Activated CD8-positive, alpha-beta memory T cell treated with anti-CD3 and anti-CD28 coated beads for 4 hours (primary cell): Measurements from ENCODE around the gene DNAJC10.

Experiments used
- DNase-seq, 2 donors: peaks; one replicate each; pipeline ENCODE4 v3.0.0-alpha.2; 2020; ENCODE audit warnings: low read depth in 2 of 2

Gene DNAJC10

DNA sequence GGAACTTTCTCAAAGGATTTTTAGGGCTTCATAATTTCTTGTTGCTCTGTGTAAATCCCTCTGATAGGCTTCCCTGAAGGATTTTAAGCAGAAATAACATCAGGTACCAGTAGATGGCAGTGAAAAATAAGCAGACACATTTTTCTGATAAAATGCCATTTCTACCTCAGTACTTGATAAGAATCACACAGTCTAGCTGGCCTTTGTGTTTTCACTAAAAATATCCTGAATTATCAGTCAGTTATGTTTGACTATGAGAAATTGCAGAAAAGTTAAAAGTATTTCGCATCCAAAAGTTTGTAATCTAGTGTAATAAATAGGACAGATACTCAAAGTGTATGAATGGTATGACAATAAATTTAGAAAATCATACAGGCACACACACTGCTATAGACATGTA is 68.7 kb downstream of the DNAJC10 start:
- DNase-seq, result no peak

DNA sequence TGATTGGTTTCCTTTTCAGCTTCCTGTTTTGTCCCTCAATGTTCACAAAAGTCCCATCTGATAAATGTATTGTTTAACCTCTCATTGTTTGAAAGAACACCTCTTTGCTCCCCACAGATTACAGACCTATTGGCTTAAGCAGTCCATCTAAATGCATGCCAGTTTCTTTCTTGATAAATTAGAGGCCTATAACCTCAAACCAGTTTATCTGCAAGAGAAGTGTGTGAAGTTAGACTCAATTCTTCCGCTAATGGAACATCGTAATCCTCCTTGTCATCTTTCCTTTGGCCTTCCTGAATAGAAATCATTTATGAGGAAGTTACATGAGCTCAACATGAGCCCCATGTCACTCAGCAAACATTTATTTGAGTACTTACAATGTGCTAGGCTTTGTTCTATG is 76.4 kb downstream of the DNAJC10 start:
- DNase-seq, result no peak

DNA sequence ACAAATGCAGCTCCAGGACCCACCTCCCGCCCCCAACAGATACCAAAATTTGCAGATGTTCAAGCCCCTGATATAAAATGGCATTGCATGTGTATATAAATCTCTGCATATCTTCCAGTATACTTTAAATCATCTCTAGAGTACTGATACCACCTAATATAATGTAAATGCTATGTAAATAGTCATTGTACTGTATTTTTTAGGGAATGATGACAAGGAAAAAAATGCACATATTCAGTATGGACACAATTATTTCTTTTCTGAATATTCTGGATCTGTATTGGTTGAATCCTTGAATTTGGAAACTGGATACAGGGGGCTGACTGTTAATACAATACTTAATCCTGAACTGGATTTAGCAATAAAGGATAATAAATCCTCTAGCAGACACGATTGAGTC is 82.7 kb downstream of the DNAJC10 start:
- no peak for DNase-seq

DNA sequence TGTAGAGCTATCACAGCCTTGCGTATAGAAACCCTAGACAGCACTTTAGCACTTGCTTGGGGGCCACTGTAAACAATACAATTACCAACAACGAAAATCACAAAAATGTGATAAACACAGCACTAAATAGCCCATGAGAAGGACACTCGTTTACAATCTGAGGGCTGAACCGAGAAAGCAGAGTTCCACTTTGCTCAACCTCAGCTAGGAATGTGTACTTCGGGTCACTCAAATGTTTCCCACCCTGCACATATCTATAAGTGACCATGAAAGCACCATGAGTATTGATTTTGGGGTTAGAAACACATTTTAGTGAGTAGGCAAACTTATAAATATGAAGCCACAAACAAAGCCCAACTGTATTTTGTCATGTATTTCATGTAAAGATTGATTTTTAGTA is 88.1 kb downstream of the DNAJC10 start:
- no peak for DNase-seq

DNA sequence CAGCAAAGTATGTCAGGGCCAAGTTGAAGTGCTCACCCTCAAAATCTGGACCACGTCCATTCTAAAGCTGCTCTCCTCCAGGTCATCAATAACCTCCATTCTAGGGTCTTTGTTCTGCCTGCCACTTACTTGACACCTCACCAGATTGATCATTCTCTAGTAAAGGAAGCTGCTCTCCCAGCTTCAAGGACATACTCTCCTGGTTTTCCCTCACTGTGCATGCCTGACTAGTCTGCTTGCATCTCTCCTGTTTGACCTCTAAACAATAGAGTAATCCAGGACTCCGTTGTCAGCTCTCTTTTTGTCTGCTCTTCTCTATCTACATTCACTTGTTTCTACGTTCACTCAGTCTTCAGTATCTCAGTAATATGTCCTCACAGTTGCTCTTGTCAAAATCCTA is 91.3 kb downstream of the DNAJC10 start:
- no peak for DNase-seq

DNA sequence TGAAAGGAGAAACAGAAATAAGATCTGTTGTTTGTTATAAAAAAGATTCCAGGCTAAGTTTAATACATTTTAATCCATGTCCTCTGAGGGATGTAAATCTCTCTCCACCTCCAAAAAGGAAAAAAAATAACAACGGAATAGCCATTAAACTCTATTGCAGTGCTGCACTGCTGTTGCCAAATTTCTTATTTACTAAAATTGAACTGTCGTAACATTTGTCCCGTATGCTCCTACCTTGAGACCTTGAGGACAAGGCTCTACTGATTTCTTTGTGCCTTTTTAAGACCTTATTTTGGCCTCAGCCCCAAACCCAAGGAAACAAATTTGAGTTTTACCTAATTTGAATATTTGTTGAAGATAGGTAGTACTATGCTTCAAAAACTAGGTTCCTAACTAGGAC is 94.0 kb downstream of the DNAJC10 start:
- no peak for DNase-seq

DNA sequence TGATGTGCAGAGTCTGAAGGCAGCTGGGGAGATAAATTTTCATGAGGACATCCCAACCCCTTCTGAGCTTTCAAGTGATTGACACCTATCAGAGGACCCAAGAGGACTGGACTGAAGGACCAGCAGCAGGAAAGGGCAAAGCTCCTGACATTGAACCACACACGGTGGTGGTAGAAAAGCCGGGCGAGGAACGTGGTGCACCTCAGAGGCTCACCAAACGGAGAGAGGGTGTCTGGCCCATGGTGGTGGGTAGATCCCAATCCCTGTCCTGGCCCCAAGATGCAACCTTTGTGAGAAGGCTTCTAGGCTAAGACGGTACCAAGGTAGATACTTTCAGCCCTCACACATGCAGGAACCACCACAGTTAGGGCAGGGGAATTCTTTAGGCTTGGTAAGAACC is 98.3 kb downstream of the DNAJC10 start:
- DNase-seq, result no peak

DNA sequence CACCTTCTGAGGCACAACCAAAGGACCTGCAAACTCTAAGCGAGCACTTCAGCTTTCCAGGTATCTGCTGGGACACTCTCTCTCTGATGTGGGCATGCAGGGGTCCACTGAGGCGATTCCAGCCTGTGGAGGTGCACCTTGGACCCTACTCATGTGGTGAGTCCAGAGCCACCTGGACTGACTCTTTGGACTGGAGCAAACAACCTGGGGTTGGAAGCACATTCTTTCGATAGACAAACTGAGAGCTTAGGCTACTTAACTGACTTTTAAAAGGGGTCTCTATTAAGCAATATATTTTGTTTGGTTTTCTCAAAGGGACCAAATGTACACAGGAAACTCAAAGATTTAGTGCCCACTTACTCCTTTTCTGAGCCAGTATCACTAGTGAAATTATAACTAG is 98.7 kb downstream of the DNAJC10 start:
- no peak for DNase-seq

DNA sequence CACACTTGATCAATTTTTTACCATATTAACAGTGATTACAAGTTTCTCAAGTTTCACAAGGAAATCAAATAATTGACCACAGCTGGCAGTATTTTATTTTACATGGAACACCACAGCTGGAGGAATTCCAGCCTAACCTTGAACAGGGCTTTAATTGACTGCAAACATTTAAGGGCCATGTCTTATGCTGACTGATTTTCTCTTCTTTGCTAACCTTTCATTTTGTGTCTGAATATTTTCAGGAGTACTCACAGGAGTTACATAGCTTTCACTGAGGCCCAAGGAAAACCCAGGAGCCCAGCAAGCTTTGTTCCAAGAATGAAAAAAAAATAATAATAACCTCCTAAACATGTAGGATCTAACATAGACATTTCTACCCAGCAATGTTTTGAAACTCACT is 100.8 kb downstream of the DNAJC10 start:
- DNase-seq, result no peak

DNA sequence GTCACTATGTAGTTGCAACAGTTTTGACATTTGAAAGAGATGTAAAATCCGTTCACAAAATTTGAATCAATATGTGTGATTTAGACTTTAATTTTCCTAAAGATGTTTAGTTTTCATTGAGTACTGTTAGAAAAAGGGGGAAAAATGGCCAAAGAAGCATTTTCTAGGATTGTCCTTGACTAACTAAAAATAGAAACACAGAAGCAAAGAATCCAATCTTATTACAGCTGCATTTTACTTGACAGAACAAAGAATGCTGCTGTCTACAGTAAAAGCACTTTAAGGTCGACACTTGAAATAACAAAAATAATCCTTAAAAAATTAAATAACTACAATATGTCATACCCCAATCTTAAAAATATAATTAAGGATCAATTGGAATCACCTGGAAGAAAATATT is 101.5 kb downstream of the DNAJC10 start:
- no peak for DNase-seq

DNA sequence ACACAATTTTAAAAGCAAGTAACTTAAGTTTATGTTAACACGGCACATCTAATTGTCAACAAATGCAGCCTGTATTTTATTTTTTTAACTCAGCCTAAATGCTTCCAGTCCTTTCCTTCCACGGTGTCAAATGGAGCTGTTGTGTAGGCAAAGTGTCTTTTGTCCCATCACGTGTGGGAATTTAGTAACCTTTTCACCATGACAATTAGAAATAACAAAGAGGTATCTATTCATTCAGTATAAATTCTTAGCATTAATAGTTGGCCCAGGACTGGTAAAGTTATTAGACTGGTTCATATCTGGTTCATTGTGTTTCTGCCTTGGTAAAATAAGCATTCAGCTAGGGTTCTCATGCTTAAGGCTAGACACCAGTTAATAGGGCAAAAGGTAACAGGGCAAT is 102.4 kb downstream of the DNAJC10 start:
- no peak for DNase-seq

DNA sequence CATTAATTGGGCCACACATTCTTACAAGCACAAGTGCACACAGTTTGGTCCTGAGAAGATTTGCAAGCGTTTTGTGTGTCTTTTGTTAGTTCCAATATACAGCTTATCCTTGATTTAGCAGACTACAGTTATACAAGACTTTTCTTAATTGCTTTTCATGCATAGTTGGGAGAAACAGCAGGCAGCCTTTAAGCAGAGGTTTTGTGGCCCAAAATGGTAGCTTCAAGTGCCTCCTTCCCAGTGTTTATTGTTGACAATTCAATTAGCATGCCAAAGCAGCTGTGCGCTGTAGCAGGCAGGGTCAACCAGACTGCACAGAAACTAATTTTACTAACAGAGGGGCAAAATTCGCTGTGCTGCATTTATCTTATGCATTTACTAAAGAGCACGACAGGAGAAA is 102.9 kb downstream of the DNAJC10 start:
- DNase-seq, result no peak

DNA sequence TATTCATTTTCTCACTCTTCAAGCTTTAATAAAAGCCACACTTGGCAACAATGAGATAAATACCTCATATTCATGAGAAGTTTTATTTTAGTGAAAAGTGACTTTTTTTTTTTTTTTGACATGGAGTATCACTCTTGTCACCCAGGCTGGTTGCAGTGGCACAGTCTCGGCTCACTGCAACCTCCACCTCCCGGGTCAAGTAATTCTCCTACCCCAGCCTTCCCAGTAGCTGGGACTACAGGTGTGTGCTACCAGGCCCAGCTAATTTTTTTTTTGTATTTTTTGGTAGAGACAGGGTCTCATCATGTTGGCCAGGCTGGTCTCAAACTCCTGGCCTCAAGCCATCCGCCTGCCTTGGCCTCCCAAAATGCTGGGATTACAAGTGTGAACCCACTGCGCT is 103.4 kb downstream of the DNAJC10 start:
- DNase-seq, result no peak

DNA sequence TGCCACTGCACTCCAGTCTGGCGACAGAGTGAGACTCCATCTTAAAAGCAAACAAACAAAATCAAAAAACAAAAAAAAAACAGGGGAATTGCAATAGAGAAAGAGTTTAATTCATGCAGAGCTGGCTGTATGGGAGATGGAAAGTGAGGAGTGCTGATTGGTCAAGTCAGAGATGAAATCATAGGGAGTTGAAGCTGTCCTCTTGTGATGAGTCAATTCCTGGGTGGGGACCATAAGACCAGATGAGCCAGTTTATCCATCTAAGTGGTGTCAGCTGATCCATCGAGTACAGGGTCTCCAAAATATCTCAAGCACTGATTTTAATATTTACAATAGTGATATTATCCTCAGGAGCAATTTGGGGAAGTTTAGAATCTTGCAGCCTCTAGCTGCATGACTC is 105.1 kb downstream of the DNAJC10 start:
- no peak for DNase-seq

DNA sequence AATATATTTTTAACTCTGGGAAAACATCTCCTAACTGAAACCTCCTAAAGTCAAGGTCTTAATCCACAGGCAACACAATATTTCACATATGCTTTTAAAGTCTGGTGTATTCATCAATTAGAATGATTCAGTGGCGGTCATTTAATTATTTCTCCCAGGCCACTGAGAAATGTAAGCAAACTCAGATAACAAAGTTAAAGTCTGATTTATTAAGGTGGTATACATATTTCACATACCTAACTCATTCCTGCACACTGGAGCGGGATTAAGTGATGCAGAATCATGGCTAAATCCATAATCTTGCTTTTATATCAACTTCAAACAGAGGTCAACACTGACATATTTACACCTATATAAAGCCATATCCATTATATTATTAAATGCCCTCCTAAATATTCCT is 106.7 kb downstream of the DNAJC10 start:
- DNase-seq, result no peak

DNA sequence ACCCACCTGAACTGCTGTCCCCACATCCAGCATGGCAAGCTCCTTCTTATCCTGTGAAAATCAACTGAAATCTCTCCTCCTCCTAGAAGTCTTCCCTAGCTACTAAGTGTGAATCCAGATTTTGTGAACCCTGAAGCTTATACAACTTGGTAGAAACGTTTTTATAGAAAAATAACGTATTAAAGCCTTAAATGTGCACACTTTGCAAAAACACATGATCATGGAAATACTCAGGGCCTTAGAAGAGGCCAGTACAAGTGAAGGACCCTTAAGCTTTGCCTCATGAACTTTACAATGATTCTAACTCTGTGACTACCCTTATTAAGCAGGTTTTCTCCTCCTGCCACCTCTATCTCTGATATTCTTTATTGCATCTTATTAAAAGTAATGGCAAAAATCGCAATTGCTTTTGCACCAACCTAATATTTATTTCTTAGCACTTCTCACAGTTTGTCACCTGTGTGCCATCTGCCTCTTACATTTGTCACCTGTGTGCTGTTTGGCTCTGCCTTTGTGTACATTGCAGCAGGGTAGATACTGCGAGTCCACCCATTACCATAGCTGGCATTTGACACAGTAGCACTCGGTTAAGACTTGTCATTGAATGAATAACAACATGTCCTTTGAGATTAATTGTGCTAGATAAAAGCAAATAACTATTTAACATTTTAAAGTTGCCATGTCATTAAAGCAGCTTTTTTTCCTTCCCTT is 108.2 kb downstream of the DNAJC10 start:
- no peak for DNase-seq

DNA sequence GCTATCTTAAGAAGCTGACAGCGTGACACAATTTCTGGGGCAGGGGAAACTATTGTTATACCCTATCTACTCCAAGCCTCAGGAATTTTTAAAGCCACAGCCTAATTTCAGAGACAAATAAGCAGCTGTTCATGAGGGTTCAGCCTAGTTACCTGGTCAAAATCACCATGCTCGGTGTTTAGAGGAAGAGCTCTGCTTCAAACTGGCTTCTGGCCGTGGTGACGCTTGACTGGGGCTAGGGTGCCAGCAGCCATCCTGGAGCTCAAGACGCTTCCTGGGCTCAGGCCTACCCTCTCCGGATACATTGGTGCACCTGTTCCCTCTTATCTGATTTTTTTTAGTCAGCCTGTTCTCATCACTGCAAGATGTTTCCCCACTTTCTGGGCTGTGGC is 108.7 kb downstream of the DNAJC10 start:
- no peak for DNase-seq

DNA sequence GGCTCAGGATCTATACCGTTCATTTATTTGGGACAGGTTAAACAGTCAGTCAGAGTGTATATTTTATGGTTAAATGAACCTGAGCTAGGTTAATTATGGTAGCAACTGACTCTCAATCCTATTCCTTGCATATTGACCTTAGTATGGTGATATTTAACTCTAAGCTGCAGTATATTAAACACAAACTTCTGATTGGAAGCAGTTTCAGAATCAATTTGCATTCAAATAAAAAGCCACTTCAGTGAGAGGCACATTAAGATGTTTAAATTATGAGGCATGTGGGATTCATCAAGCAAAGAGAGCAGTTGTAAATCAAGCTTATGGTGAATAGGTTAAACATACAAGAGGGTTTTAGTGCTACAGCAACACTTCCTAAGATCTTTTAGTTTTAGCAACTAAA is 110.0 kb downstream of the DNAJC10 start:
- no peak for DNase-seq

DNA sequence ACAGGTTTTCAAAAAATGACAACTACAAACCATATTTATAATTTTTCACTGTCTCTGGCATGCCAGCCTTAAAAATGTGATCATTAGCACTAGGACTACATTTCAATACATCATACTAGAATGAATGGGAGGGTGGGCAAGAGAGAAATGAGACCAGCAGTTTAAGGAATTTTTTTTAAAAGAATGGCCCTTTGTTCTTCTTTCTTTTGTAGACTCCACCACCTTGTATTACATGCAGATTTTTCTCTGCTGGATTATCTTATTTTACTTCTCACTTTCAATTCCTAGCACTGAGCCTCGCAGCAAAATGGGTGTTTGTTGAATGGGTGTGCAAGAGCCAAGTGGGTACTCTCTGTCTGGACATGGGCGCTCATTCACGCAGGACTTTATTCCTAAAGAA is 110.4 kb downstream of the DNAJC10 start:
- DNase-seq, result no peak

DNA sequence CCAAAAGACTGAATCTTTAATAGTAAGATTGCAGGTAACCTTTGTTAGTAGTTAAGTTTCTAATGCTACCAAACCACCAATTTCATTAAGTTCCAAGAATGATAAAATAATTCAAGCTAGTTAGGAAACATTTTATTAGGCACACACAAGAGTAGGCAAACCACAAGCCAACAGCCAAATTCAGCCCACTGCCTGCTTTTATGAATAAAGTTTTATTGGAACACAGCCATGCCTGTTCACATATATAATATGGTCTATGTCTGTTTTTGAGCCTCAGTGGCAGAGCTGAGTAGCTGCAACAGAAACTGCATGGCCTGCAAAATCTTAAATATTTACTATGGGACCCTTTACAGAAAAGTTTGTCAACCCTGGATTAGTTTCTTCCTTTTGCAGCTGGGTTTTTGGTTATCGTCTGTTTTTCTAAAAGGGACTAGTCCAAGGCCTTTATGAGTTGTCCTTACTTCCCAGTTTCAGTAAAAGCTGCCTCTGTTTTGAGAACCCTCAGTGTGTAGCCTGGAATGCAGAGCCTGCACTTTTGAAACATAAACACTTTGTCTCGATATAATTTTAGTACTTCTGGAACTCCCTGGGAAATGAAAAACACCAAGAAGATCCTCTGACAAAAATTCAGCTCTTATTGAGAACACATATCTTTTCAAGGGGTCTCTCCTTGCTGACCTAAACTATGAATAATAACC is 111.3 kb downstream of the DNAJC10 start:
- DNase-seq, result no peak

DNA sequence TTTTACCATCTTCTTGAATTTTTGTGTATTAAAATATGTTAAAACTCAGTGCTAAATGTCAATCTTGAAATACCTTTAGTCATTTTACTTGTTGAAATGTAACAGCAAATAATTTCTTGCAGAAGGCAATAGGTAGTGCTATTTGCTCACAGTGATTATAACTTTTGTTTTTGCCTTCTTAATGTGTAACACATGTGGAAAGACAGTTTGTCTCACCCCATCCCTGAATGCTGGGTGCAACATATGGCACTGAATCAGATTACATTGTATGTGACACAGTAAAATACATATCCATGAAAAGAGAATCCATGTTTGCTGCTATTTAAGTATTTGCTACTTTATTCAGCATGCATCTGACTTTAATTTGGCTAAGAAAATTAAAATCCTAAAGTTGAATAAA is 115.0 kb downstream of the DNAJC10 start:
- DNase-seq, result no peak

DNA sequence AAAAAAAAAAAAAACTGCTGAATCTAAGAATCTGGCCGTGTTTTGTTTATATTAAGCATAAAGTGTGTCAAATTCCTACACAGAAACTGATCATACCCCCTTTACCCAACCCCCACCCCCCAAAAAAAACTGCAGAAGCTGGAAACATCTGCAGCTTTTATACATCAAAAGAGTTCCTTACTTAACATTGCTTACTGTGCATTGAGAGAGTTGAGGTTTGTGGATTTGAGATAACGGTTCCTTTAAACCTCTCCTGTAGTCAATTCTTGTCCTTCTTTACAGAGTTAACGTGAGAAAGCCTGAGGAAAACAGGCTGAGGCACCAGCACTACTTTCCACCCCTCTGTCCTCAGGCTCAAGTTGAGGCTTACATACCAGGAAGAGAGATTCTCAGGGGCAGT is 115.9 kb downstream of the DNAJC10 start:
- DNase-seq, result no peak

DNA sequence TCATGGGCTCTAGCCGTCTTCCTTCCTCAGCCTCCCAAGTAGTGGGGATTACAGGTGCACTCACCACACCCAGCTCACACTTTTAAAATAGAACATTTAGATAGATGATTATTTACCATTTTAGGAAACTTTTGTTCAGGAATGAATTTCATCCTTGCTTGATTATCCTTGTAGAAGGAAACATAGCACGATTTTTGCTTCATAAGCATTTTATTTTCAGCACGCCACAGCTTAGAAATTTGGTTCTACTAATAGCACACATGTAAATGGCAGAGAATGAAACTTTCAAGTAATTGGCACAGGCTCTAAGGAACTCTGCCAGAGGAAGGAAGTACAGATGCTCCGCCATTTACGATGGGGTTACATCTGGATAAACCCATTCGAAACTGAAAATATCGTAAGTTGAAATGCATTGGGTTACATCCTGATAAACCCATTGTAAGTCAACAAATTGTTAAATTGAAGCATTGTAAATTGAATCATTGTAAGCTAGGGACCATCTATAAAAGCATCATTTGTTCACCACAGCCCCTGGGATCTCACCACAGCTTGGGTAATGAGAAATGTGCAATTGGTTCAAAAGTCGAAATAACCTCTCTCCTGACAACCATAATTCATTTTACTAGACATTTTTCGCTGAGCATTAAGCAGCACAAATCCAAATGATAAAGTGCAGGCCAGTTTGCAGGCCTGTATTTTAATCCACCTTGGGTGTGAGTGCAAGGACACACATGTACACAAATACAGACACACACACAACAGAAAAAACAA is 117.2 kb downstream of the DNAJC10 start:
- no peak for DNase-seq
